Measurements from ENCODE around the gene SYNE1.

DNA sequence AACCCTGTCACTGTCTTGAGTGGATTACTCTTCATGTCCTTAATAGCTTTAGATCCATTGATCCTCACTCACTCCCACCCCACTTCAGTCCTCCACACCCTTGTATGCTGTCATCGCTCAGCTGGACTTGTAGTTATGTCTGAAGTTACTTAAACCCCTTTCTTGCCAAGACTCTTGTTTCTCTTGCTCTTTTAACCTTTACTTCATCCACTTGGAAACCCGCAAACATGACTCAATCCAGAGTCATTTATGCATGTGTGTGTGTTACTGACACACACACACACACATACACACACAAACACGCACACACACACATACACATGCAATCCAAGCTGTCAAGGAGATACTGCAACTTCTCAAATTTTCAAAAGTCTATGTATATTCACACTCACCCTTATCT lies 341.8 kb downstream of the SYNE1 start:
- TF ChIP-seq, protein P1, sequence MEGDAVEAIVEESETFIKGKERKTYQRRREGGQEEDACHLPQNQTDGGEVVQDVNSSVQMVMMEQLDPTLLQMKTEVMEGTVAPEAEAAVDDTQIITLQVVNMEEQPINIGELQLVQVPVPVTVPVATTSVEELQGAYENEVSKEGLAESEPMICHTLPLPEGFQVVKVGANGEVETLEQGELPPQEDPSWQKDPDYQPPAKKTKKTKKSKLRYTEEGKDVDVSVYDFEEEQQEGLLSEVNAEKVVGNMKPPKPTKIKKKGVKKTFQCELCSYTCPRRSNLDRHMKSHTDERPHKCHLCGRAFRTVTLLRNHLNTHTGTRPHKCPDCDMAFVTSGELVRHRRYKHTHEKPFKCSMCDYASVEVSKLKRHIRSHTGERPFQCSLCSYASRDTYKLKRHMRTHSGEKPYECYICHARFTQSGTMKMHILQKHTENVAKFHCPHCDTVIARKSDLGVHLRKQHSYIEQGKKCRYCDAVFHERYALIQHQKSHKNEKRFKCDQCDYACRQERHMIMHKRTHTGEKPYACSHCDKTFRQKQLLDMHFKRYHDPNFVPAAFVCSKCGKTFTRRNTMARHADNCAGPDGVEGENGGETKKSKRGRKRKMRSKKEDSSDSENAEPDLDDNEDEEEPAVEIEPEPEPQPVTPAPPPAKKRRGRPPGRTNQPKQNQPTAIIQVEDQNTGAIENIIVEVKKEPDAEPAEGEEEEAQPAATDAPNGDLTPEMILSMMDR (IDR thresholded peaks at IDR 0.05 in 8 of 11, conservative IDR thresholded peaks at IDR 0.05 in 3 of 11) = no peak
- TF ChIP-seq POLR2AphosphoS5 (IDR thresholded peaks at IDR 0.05) = peak in 1 of 3 donors; percentile 19
